Measurements from ENCODE around the gene NKX6-1.

- TF ChIP-seq EZH2phosphoT487 (IDR thresholded peaks at IDR 0.05; ENCODE audit: insufficient read depth, low read depth) (no peak), EZH2 (IDR thresholded peaks at IDR 0.05; ENCODE audit: insufficient read depth, poor library complexity, severe bottlenecking) (no peak)
Observed at GRCh38 chr4:84501202-84501503, 2.1 kb upstream of the NKX6-1 start.
